Transverse colon (tissue), 4 donors: ENCODE measurements around the gene ATP8A1. TPM values are rescaled to one million over a fixed set of nuclear protein-coding genes. Genes with fewer than 3 reads are reported as not detected.

Source experiments
- DNase-seq: peaks from one replicate; pipeline ENCODE4 v3.0.0-alpha.2; 2019
- H3K27ac ChIP-seq, 4 donors: fragments of 200-600 bp; sonication (generic); 2 replicates each; pipeline ENCODE4 v1.5.1; 2016 to 2018; ENCODE audit warnings: inconsistent platforms in 4 of 4
- H3K27me3 ChIP-seq: fragments of 200-600 bp; sonication (generic); 2 replicates; pipeline ENCODE4 v1.5.1; 2017; ENCODE audit warnings: inconsistent platforms
- H3K36me3 ChIP-seq, 4 donors: fragments of 200-600 bp; sonication (generic); 2 replicates each; pipeline ENCODE4 v1.5.1; 2017 to 2019; ENCODE audit warnings: inconsistent platforms in 4 of 4
- H3K4me1 ChIP-seq, 4 donors: fragments of 200-600 bp; sonication (generic); 2 replicates each; pipeline ENCODE4 v1.5.1; 2017 to 2020; ENCODE audit warnings: inconsistent platforms in 4 of 4
- H3K4me3 ChIP-seq, 4 donors: fragments of 200-600 bp; sonication (generic); 1 replicate in 1 of 4; 2 replicates in 3 of 4; pipeline versions ENCODE4 v1.5.1 to v1.6.1; 2017 to 2019; ENCODE audit warnings: inconsistent platforms in 4 of 4
- H3K9me3 ChIP-seq, 2 donors: fragments of 200-600 bp; sonication (generic); 2 replicates each; pipeline ENCODE4 v1.5.1; 2017 to 2019; ENCODE audit warnings: inconsistent platforms in 2 of 2
- CTCF ChIP-seq, 5 experiments: fragments of 200-600 bp in 3 of 5; fragments of 450-650 bp in 2 of 5; sonication (generic) in 3 of 5; IDR thresholded peaks; 1 replicate in 2 of 5; 2 replicates in 3 of 5; pipeline ENCODE4 v1.5.1; 2016 to 2017; ENCODE audit warnings: antibody characterized with exemption in 5 of 5, inconsistent platforms in 3 of 5, mild to moderate bottlenecking in 2 of 5, moderate library complexity in 1 of 5
- EP300 ChIP-seq: sonication (generic); formaldehyde crosslinking; IDR thresholded peaks from one replicate; pipeline ENCODE4 v1.6.1; 2017; ENCODE audit warnings: antibody characterized with exemption, low read depth
- POLR2A ChIP-seq: fragments of 450-650 bp; IDR thresholded peaks from one replicate; pipeline ENCODE4 v1.6.1; 2016; ENCODE audit warnings: antibody characterized with exemption, mild to moderate bottlenecking, moderate library complexity
- POLR2AphosphoS5 ChIP-seq, 3 donors: sonication (generic); formaldehyde crosslinking; IDR thresholded peaks; one replicate each; pipeline ENCODE4 v1.6.1; 2016; ENCODE audit warnings: antibody characterized with exemption in 3 of 3
- WGBS, 2 donors: methylation state at CpG; one replicate each; pipeline ENCODE4 v1.1.5; 2018; ENCODE audit warnings: low coverage in 1 of 2; 5-methylcytosine and 5-hydroxymethylcytosine counted together
- in situ Hi-C, 4 donors: fragments of 200-750 bp; cut with MboI; loops; one replicate each; pipeline versions ENCODE4 v1.15.0 to v1.15.1; 2017; ENCODE audit warnings: low sequenced_read_pairs in 3 of 4, low pct_ligation_motif_present in 1 of 4, low pct_unique_long_range_greater_than_20kb in 1 of 4
- intact Hi-C: fragments of 100-400 bp; cut with DNase I; formaldehyde crosslinking; loops from one replicate; pipeline ENCODE4 v1.15.1; 2023; ENCODE audit warnings: low total_unique reads
- total RNA-seq, 4 donors: library from RNA; depleted of rRNA; stranded (reverse); fragments of >200 nt; gene quantifications; one replicate each; pipeline ENCODE4 v1.1.0, GENCODE V29; 2016

ATP8A1 gene
- total RNA-seq, 4 donors from 2014 or later = 72.2 to 255 (median 166) TPM

GRCh38 chr4:42478946-42479345, 178.0 kb downstream of the ATP8A1 start:
- no peak for TF ChIP-seq POLR2A
- no peak for TF ChIP-seq EP300
- TF ChIP-seq POLR2AphosphoS5 (IDR thresholded peaks at IDR 0.05) = no peak
- no peak for TF ChIP-seq CTCF (IDR thresholded peaks at IDR 0.05)
- Histone ChIP-seq H3K36me3 (no peaks in the 10 kb centered on the region), H3K27ac (no peak overlapping the region), H3K9me3 (no peaks in the 10 kb centered on the region), H3K4me1 (no peaks in the 10 kb centered on the region), H3K27me3 (no peaks in the 10 kb centered on the region), H3K4me3 (no peak overlapping the region)
- no peak for DNase-seq
- intact Hi-C loops = no loop called here
- in situ Hi-C loops = no loop called here

- Histone ChIP-seq H3K27ac (no peak overlapping the region), H3K27me3 (no peaks in the 10 kb centered on the region), H3K4me3 (no peak overlapping the region), H3K9me3 (no peaks in the 10 kb centered on the region), H3K4me1 (no peaks in the 10 kb centered on the region), H3K36me3 (no peaks in the 10 kb centered on the region)
- in situ Hi-C loops = no loop called here
- no peak for DNase-seq
- TF ChIP-seq POLR2AphosphoS5 (IDR thresholded peaks at IDR 0.05) (no peak), CTCF (IDR thresholded peaks at IDR 0.05) (no peak), EP300 (no peak), POLR2A (no peak)
- intact Hi-C loops = no loop called here
- WGBS, 2 donors = 80 to 94% methylated on average over 1 to 2 of the region's 2 CpGs
These were observed 178.4 kb downstream of the ATP8A1 start for GRCh38 chr4:42478509-42478908.

GRCh38 chr4:42474406-42474805, 182.5 kb downstream of the ATP8A1 start:
- intact Hi-C loops = no loop called here

GRCh38 chr4:42473071-42473684, 183.7 kb downstream of the ATP8A1 start:
- H3K36me3 ChIP-seq = no peaks in the 10 kb centered on the region
- H3K9me3 ChIP-seq = no peaks in the 10 kb centered on the region
- intact Hi-C loops = no loop called here
- in situ Hi-C loops = no loop called here
- H3K4me3 ChIP-seq = no peak overlapping the region
- 63 to 69% methylated on average over 2 to 3 of the region's 3 CpGs for WGBS, 2 donors
- no peak for DNase-seq
- H3K4me1 ChIP-seq = no peaks in the 10 kb centered on the region
- TF ChIP-seq CTCF (IDR thresholded peaks at IDR 0.05) = no peak
- TF ChIP-seq POLR2A = no peak
- no peak for TF ChIP-seq POLR2AphosphoS5 (IDR thresholded peaks at IDR 0.05)
- no peak for TF ChIP-seq EP300
- H3K27ac ChIP-seq = no peak overlapping the region
- no peaks in the 10 kb centered on the region for H3K27me3 ChIP-seq

More at GRCh38 chr4:42474406-42474805, 182.5 kb downstream of the ATP8A1 start:
- no peak overlapping the region for H3K27ac ChIP-seq
- no peaks in the 10 kb centered on the region for H3K4me1 ChIP-seq
- in situ Hi-C loops = no loop called here
- TF ChIP-seq POLR2A = no peak
- TF ChIP-seq EP300 = no peak
- no peak for TF ChIP-seq POLR2AphosphoS5 (IDR thresholded peaks at IDR 0.05)
- TF ChIP-seq CTCF (IDR thresholded peaks at IDR 0.05) = no peak
- DNase-seq = no peak
- no peaks in the 10 kb centered on the region for H3K27me3 ChIP-seq
- no peaks in the 10 kb centered on the region for H3K9me3 ChIP-seq
- WGBS, 2 donors = 42 to 71% methylated on average over 2 to 3 of the region's 3 CpGs
- H3K4me3 ChIP-seq = no peak overlapping the region
- no peaks in the 10 kb centered on the region for H3K36me3 ChIP-seq
